DOHH2 (cell line): Measurements from ENCODE around the gene SETD6.

Experiments
- H3F3A ChIP-seq: fragments of 200-600 bp; sonication (generic), shearing (Covaris generic); 2 replicates; pipeline ENCODE4 v1.6.0; 2016; ENCODE audit warnings: antibody characterized with exemption, mild to moderate bottlenecking; ENCODE audit not compliant: control insufficient read depth, insufficient read depth
- H3K27ac ChIP-seq: fragments of 200-600 bp; sonication (generic); 2 replicates; pipeline ENCODE4 v1.5.1; 2014; ENCODE audit warnings: low read depth, mild to moderate bottlenecking, low read length, moderate library complexity
- H3K27me3 ChIP-seq: fragments of 200-600 bp; sonication (generic); 2 replicates; pipeline ENCODE4 v1.6.1; 2014; ENCODE audit warnings: mild to moderate bottlenecking, low read length, mixed read lengths; ENCODE audit not compliant: control insufficient read depth
- H3K36me3 ChIP-seq: fragments of 200-600 bp; sonication (generic); 2 replicates; pipeline ENCODE4 v1.6.1; 2014; ENCODE audit warnings: mild to moderate bottlenecking, low read length, moderate library complexity, mixed read lengths; ENCODE audit not compliant: control insufficient read depth
- H3K4me1 ChIP-seq: fragments of 200-600 bp; sonication (generic); 2 replicates; pipeline ENCODE4 v1.6.1; 2014; ENCODE audit warnings: mild to moderate bottlenecking, low read length, mixed read lengths; ENCODE audit not compliant: control insufficient read depth
- H3K4me2 ChIP-seq: fragments of 200-600 bp; sonication (generic); 2 replicates; pipeline ENCODE4 v1.6.0; 2014; ENCODE audit warnings: mild to moderate bottlenecking, low read length, moderate library complexity
- H3K4me3 ChIP-seq: fragments of 200-600 bp; sonication (generic); 2 replicates; pipeline ENCODE4 v1.5.1; 2014; ENCODE audit warnings: mild to moderate bottlenecking, low read length, mixed read lengths
- H3K79me2 ChIP-seq: fragments of 200-600 bp; sonication (generic); 2 replicates; pipeline ENCODE4 v1.6.1; 2014; ENCODE audit warnings: mild to moderate bottlenecking, low read length, mixed read lengths; ENCODE audit not compliant: control insufficient read depth
- H3K9me2 ChIP-seq: fragments of 200-600 bp; sonication (generic); replicated peaks from 2 replicates; pipeline ENCODE4 v1.6.1; 2014; ENCODE audit warnings: mild to moderate bottlenecking, low read length, mixed read lengths; ENCODE audit not compliant: control insufficient read depth
- H3K9me3 ChIP-seq: fragments of 200-600 bp; sonication (generic); 2 replicates; pipeline ENCODE4 v1.6.1; 2014; ENCODE audit warnings: antibody characterized with exemption, low read length, mixed read lengths; ENCODE audit not compliant: control insufficient read depth, insufficient read depth
- H4K20me1 ChIP-seq: fragments of 200-600 bp; sonication (generic); 2 replicates; pipeline ENCODE4 v1.6.0; 2014; ENCODE audit warnings: low read depth, mild to moderate bottlenecking, antibody characterized with exemption, low read length, moderate library complexity; ENCODE audit not compliant: control insufficient read depth, insufficient read depth
- EZH2phosphoT487 ChIP-seq: fragments of 200-600 bp; sonication (generic); IDR thresholded peaks from 2 replicates; pipeline ENCODE4 v1.6.1; 2017; ENCODE audit warnings: borderline replicate concordance, mild to moderate bottlenecking, antibody characterized with exemption, low read length, moderate library complexity, mixed read lengths
- TF ChIP-seq, protein P1 (sequence below): fragments of 200-600 bp; sonication (generic); IDR thresholded peaks from one replicate; pipeline ENCODE4 v1.5.1; 2014; ENCODE audit warnings: antibody characterized with exemption, mild to moderate bottlenecking, low read depth, low read length; ENCODE audit not compliant: poor library complexity, severe bottlenecking

The SETD6 gene

DNA sequence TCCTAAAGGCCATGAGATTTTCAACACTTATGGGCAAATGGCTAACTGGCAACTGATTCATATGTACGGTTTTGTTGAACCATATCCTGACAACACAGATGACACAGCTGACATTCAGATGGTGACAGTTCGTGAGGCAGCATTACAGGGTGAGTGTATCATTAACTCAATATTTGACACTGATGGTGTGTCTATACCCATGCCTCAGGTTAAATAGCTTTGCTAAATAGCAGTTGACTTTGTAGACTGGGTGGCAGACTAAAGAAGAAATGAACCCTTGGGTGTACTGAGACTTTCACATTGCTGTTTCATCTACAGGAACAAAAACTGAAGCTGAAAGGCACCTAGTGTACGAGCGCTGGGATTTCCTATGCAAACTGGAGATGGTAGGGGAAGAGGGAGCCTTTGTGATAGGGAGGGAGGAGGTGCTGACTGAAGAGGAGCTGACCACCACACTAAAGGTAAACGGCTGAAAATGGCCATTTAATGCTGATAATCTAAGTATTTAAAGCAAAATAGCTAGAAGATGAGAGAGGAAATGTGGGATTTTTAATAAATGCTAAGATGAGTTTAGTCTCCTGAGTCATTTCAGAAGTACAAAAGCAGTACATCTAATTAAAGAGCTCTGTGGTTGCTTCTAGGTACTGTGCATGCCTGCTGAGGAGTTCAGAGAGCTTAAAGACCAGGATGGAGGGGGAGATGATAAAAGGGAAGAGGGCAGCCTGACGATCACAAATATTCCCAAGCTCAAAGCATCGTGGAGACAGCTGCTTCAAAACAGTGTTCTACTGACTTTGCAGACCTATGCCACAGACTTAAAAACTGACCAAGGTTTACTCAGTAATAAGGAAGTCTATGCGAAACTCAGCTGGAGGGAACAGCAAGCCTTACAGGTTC lies 3.0 kb downstream of the SETD6 start:
- peaks cover 14% of the 10 kb centered on the region for H4K20me1 ChIP-seq
- no peak overlapping the region for H3K4me3 ChIP-seq
- peak overlapping the region; percentile 23 for H3K27ac ChIP-seq
- peaks cover 82% of the 10 kb centered on the region for H3K36me3 ChIP-seq
- no peaks in the 10 kb centered on the region for H3K9me3 ChIP-seq
- H3K4me2 ChIP-seq = peak overlapping the region; percentile 19
- no peaks in the 10 kb centered on the region for H3K9me2 ChIP-seq
- H3K4me1 ChIP-seq = peaks cover 41% of the 10 kb centered on the region
- TF ChIP-seq, protein P1, sequence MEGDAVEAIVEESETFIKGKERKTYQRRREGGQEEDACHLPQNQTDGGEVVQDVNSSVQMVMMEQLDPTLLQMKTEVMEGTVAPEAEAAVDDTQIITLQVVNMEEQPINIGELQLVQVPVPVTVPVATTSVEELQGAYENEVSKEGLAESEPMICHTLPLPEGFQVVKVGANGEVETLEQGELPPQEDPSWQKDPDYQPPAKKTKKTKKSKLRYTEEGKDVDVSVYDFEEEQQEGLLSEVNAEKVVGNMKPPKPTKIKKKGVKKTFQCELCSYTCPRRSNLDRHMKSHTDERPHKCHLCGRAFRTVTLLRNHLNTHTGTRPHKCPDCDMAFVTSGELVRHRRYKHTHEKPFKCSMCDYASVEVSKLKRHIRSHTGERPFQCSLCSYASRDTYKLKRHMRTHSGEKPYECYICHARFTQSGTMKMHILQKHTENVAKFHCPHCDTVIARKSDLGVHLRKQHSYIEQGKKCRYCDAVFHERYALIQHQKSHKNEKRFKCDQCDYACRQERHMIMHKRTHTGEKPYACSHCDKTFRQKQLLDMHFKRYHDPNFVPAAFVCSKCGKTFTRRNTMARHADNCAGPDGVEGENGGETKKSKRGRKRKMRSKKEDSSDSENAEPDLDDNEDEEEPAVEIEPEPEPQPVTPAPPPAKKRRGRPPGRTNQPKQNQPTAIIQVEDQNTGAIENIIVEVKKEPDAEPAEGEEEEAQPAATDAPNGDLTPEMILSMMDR = no peak
- no peak for TF ChIP-seq EZH2phosphoT487
- peaks cover 52% of the 10 kb centered on the region for H3F3A ChIP-seq
- H3K79me2 ChIP-seq = peaks cover 60% of the 10 kb centered on the region
- H3K27me3 ChIP-seq = no peaks in the 10 kb centered on the region

DNA sequence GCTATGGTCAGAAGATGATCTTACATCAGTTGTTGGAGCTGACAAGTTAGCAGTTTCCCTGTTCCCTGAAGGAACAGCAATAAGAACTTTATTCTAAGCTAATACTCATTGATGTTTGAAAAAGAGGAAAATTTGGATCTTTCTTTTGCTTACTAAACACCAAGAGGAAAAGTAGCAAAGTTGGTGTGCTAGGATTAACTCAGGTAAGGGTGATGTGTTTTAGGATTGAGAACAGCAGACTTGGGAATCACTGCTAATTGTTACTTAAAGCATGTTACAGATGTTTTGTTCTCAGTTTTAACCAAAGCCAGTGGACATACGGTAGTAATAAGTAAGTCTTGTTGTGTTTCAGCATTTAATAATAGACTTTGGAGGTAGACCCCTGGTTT lies 3.7 kb downstream of the SETD6 start:
- no peaks in the 10 kb centered on the region for H3K27me3 ChIP-seq
- peaks cover 55% of the 10 kb centered on the region for H3K79me2 ChIP-seq
- H3K36me3 ChIP-seq = peaks cover 88% of the 10 kb centered on the region
- H4K20me1 ChIP-seq = peaks cover 14% of the 10 kb centered on the region
- H3K4me2 ChIP-seq = peak overlapping the region; percentile 19
- no peaks in the 10 kb centered on the region for H3K9me3 ChIP-seq
- H3K27ac ChIP-seq = peak overlapping the region; percentile 23
- peaks cover 49% of the 10 kb centered on the region for H3F3A ChIP-seq
- TF ChIP-seq EZH2phosphoT487 = no peak
- TF ChIP-seq, protein P1 = no peak
- no peaks in the 10 kb centered on the region for H3K9me2 ChIP-seq
- no peak overlapping the region for H3K4me3 ChIP-seq
- H3K4me1 ChIP-seq = peaks cover 39% of the 10 kb centered on the region

DNA sequence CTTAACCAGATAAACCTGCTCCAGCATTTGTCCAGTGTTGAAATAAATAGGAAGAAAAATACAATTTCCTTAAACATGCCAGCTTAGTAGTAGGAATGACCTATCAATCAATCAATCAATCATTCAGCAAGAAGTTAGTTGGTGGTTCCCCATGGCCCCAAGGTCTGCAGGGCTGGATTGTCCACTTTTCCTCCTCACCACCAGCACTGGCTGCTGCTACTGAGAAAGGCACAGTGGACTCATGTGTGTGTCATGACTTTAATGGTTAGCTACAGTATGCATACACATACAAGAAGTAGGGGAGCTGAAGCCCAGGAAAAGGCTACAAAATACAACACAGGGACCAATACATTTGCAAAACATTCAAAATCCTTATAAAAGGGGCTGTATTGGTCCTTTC lies 4.4 kb downstream of the SETD6 start:
- H3K9me2 ChIP-seq = no peaks in the 10 kb centered on the region
- H3K79me2 ChIP-seq = peaks cover 48% of the 10 kb centered on the region
- H3K36me3 ChIP-seq = peaks cover 95% of the 10 kb centered on the region
- H3K27me3 ChIP-seq = no peaks in the 10 kb centered on the region
- H3K9me3 ChIP-seq = no peaks in the 10 kb centered on the region
- no peak overlapping the region for H3K4me2 ChIP-seq
- H3F3A ChIP-seq = peaks cover 47% of the 10 kb centered on the region
- no peak overlapping the region for H3K27ac ChIP-seq
- TF ChIP-seq, protein P1 = no peak
- TF ChIP-seq EZH2phosphoT487 = no peak
- peaks cover 14% of the 10 kb centered on the region for H4K20me1 ChIP-seq
- no peak overlapping the region for H3K4me3 ChIP-seq
- peaks cover 33% of the 10 kb centered on the region for H3K4me1 ChIP-seq
